Activated naive CD8-positive, alpha-beta T cell treated with anti-CD3 and anti-CD28 coated beads for 36 hours (primary cell): Measurements from ENCODE around the gene ZNF185. TPM values are rescaled to one million over a fixed set of nuclear protein-coding genes. Genes with fewer than 3 reads are reported as not detected.

ENCODE experiments used
- DNase-seq: peaks from one replicate; pipeline ENCODE4 v3.0.0; 2021
- H3K27ac Mint-ChIP-seq: one replicate; pipeline ENCODE4 v1.8.0; 2022; ENCODE audit warnings: mild to moderate bottlenecking, moderate library complexity, mixed read lengths
- H3K27me3 Mint-ChIP-seq: one replicate; pipeline ENCODE4 v1.8.0; 2022; ENCODE audit warnings: mild to moderate bottlenecking, mixed read lengths
- H3K36me3 Mint-ChIP-seq: one replicate; pipeline ENCODE4 v1.8.0; 2021; ENCODE audit warnings: mild to moderate bottlenecking, mixed read lengths
- H3K4me1 Mint-ChIP-seq: one replicate; pipeline ENCODE4 v1.8.0; 2021; ENCODE audit warnings: mixed read lengths
- H3K4me3 Mint-ChIP-seq: one replicate; pipeline ENCODE4 v1.8.0; 2022; ENCODE audit warnings: mild to moderate bottlenecking, moderate library complexity, mixed read lengths
- H3K9me3 Mint-ChIP-seq: one replicate; pipeline ENCODE4 v1.8.0; 2022; ENCODE audit warnings: mixed read lengths
- total RNA-seq, 2 experiments: library from RNA; stranded (reverse); gene quantifications; one replicate each; pipeline ENCODE4 v1.2.3, GENCODE V29; 2021

Gene ZNF185
- total RNA-seq: 1 to 10 TPM; 1.3 to 1.5 TPM

DNA sequence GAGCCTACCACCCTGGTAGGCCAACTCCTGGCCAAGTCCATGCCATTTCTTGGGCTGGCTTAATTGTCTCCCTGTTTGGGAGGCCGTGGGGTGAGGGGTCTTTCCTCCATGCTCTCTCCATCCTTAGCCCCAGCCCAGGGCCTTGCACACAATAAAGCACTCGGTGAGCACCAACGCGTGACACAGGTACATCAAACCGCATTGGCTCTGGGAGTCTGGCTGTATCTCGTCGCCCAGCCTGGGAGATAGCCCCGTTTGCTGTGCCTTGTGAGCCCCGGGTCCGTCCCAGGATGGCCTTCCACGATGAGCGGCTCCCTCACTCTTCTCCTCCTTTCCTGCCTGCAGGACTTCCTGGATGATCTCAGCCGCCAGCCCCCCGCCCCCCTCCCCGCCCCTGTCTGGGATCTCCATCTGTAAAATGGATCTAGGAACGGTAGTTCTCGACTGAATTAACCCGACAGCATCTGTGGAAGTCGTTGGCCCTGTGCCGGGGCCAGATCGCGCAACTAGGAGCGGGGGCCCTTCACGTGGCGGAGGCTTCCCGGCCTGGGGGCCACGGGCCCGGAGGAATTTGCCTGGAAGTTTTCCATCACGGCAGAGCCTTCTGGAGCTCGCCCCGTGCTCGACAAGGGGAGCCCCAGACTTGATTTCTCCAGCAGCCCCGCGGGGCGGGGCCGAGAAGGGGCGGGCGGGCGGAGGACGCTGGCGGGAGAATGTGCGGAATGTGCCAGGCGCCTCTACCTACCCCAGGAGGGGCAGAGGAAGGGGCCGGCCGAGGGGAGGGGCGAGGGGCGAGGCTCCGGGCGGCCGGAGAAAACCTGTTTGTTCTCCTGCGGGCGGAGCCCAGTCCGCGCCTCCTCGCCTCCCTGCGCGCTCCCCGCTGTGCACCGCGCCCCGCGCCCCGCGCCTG is at the start of gene ZNF185:
ZNF185 (plus strand) TSS at position 846 of the 910 bp plus-strand sequence. CDS start 16,423 bp downstream, outside the sequence.
- peaks cover 14% of the 10 kb centered on the region for H3K27me3 Mint-ChIP-seq
- DNase-seq: peak; percentile 8
- no peaks in the 10 kb centered on the region for H3K4me1 Mint-ChIP-seq
- H3K36me3 Mint-ChIP-seq: no peaks in the 10 kb centered on the region
- no peaks in the 10 kb centered on the region for H3K9me3 Mint-ChIP-seq
- no peak within 1 kb of the TSS for H3K27ac Mint-ChIP-seq
- no peak within 1 kb of the TSS for H3K4me3 Mint-ChIP-seq

DNA sequence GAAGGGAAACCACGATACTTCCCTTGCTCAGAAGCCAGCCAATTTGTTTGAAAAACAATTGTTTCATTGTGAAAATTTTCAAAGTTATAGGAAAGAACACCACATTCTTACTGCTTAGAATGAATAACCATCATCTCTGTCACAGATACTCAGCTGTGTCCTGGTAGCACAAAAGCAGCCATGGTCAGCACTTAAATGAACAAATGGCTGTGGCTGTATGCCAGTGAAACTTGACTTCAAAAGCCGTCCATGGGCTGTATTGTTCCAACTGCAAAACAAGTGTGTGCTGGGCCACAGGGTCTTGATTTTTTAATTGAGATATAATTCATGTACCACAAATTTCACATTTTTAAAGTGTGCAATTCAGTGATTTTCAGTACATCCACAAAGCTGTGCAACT is 47.4 kb upstream of the ZNF185 start:
- Mint-ChIP-seq H3K9me3 (no peaks in the 10 kb centered on the region), H3K4me3 (no peak overlapping the region), H3K36me3 (peaks cover 17% of the 10 kb centered on the region), H3K27ac (no peak overlapping the region), H3K27me3 (no peaks in the 10 kb centered on the region), H3K4me1 (no peaks in the 10 kb centered on the region)
- DNase-seq: no peak

DNA sequence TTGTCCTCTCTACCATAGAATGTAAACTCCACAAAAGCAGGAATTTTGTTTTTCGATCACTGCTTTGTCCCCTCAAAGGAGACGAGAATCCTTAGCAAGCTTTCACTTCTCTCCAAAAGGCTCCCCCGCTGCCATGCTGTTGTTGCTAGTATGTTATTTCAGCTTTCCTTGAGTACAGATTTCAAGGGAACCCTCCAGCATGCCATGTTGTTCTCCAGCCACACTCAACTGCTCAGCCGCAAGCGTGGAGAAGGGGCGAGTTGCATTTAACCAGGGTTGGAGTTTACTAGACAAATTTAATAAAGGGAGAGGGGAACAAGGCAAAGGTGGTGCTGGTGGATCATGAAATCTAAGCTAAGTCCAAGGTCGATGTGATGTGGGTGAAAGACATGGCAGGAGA is 43.9 kb upstream of the ZNF185 start:
- DNase-seq: no peak
- H3K27ac Mint-ChIP-seq: no peak overlapping the region
- peaks cover 17% of the 10 kb centered on the region for H3K36me3 Mint-ChIP-seq
- no peaks in the 10 kb centered on the region for H3K27me3 Mint-ChIP-seq
- H3K4me3 Mint-ChIP-seq: no peak overlapping the region
- no peaks in the 10 kb centered on the region for H3K4me1 Mint-ChIP-seq
- H3K9me3 Mint-ChIP-seq: no peaks in the 10 kb centered on the region

DNA sequence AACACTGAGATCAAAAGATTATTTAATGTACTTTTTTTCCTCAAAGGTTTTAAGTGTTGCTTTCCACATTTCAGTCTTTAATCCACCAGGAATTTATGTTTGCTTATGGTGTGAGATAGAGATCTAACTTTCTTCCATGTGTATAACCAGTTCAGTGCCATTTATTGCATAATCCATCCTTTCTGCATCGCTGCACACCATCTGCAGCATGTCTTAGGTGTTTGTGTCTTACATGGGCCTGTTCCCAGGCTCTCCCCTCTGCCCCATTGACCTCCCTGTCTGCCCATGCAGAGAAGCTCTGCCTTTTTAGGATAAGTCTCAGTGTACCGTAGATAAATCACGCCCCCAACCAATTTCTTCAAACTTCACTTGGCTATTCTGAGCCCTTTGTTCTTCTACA is 36.8 kb upstream of the ZNF185 start:
- Mint-ChIP-seq H3K27ac (no peak overlapping the region), H3K9me3 (no peaks in the 10 kb centered on the region), H3K27me3 (no peaks in the 10 kb centered on the region), H3K4me1 (no peaks in the 10 kb centered on the region), H3K36me3 (peaks cover 5% of the 10 kb centered on the region), H3K4me3 (no peak overlapping the region)
- DNase-seq: no peak

DNA sequence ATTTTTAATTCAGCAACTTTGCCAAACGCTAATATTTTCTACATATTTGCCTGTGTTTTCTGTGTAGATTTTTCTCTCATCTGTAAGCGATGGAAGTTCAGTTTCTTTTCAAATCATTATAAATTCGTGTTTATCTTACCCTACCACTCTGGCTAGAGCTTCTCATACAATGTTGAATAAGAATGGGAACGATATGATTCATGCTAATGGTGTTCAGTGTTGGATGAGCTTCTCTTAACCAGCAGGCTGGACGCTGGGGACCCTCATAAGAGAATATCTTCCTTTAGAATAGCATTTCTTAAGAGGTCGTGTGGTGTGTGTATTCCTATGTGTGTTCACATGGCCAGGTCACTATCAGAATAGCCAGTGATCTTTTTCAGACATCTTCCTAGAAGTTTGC is 36.0 kb upstream of the ZNF185 start:
- peaks cover 5% of the 10 kb centered on the region for H3K36me3 Mint-ChIP-seq
- no peaks in the 10 kb centered on the region for H3K9me3 Mint-ChIP-seq
- DNase-seq: no peak
- no peak overlapping the region for H3K27ac Mint-ChIP-seq
- H3K4me3 Mint-ChIP-seq: no peak overlapping the region
- H3K4me1 Mint-ChIP-seq: no peaks in the 10 kb centered on the region
- no peaks in the 10 kb centered on the region for H3K27me3 Mint-ChIP-seq

DNA sequence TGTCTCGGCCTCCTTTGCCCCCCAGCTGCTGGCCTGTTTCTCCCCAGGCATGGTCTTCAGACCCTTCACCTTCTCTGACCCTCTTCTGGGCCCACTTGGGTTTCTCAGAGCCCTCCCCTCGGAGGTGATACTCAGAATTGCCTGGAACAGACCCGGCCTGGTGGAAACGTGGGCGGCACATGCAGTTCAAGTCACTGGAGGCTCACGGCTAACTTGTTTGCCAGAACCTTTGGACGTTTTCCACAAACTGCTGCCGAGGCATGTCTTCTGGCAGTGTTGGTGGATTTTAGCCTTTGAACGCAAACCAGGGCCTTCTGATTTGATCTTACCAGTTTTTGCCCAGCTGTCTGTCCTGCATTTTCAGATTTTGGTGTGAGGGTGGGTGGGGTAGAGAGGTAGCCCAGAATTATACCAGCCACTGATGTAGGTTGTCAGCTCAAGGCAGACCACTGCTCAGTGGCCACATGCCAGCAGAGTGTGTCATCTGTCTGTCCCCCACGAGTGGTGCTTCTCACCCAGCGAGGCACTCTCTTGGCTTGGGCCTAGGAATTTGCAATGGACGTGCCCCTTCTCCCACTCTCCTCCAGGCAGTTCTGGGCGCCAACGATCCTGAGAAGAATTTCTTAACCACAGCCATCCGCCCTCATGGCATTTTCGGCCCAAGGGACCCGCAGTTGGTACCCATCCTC is 32.5 kb upstream of the ZNF185 start:
- H3K4me1 Mint-ChIP-seq: no peaks in the 10 kb centered on the region
- H3K4me3 Mint-ChIP-seq: no peak overlapping the region
- H3K27me3 Mint-ChIP-seq: no peaks in the 10 kb centered on the region
- H3K36me3 Mint-ChIP-seq: peaks cover 5% of the 10 kb centered on the region
- DNase-seq: no peak
- H3K9me3 Mint-ChIP-seq: no peaks in the 10 kb centered on the region
- H3K27ac Mint-ChIP-seq: no peak overlapping the region

DNA sequence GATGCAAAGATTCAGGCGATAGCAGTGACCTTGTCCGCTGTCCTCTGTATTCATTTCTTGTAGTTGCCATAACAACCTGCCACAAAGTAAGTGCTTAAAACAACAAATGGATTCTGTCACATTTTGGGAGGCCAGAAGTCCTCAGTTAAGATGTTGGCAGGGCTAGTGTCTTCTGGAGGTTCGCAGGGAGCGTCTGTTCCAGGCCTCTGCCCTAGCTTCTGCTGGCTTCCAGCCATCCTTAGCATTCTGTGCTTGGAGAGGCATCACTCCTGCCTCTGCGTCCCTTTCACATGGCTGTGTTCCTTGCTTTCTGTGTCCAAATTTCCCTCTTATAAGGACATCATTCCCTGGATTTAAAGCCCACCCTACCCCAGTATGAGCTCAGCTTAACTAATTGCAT is 31.5 kb upstream of the ZNF185 start:
- H3K27me3 Mint-ChIP-seq: no peaks in the 10 kb centered on the region

DNA sequence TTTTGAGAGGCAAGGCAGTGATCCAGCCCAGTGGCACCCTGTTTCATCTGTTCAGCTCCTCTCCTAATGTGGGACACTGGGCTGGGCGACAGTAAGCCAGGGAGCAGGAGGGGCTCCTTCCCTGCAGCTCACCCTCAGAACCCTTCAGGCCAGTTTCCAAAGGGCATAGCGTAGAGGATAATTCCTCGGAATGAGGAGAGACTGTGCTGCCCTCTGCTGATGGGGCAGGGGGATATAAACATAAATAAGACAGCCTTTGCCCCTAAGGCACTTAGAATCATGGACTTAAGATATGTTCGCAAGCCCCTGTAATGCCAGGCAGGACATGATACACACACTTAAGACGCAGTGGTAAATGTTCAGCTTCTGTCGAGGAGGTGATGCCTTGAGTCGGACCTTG is 27.9 kb upstream of the ZNF185 start:
- Mint-ChIP-seq H3K27me3 (no peaks in the 10 kb centered on the region), H3K9me3 (peaks cover 2% of the 10 kb centered on the region), H3K27ac (no peak overlapping the region), H3K36me3 (peaks cover 10% of the 10 kb centered on the region), H3K4me1 (peaks cover 4% of the 10 kb centered on the region), H3K4me3 (no peak overlapping the region)
- DNase-seq: no peak

More for the DNA sequence above, 31.5 kb upstream of the ZNF185 start:
- no peak overlapping the region for H3K4me3 Mint-ChIP-seq
- H3K36me3 Mint-ChIP-seq: peaks cover 4% of the 10 kb centered on the region
- no peak overlapping the region for H3K27ac Mint-ChIP-seq
- no peaks in the 10 kb centered on the region for H3K4me1 Mint-ChIP-seq
- H3K9me3 Mint-ChIP-seq: no peaks in the 10 kb centered on the region
- DNase-seq: no peak

DNA sequence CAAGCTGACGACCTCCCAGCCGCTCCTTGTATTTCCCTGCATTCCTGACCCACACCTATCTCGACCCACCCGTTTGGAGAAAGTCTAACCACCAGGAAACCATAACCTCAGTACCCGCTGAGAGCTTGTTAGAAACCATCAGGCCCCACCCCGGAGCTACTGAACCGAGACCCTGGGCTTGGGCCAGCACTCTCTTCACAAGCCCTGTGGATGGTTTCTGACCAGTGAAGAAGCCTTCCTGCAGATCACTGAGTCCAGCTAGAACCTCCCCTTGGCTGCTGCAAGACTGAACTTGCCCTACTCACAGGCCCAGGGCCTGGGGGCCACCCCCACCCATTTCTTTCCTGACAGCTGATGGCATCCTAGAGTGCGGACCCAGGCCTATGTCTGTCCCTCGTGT is 26.6 kb upstream of the ZNF185 start:
- Mint-ChIP-seq H3K27me3 (no peaks in the 10 kb centered on the region), H3K36me3 (peaks cover 10% of the 10 kb centered on the region), H3K4me3 (no peak overlapping the region), H3K27ac (no peak overlapping the region), H3K9me3 (peaks cover 2% of the 10 kb centered on the region), H3K4me1 (peaks cover 4% of the 10 kb centered on the region)
- no peak for DNase-seq

DNA sequence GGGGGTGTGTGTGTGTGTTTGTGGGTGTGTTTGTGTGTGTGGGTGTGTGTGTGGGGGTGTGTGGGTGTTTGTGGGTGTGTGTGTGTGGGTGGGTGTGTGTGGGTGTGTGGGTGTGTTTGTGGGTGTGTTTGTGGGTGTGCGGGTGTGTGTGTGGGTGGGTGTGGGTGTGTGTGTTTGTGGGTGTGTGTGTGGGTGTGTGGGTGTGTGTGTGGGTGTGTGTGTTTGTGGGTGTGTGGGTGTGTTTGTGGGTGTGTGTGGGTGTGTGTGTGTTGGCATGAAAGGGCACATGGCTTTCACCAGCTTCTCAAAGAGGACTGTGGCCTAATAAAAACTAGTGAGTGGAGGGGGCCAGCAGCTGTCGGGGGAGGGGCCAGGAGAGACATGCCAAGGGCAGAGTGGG is 25.3 kb upstream of the ZNF185 start:
- no peaks in the 10 kb centered on the region for H3K27me3 Mint-ChIP-seq
- no peak for DNase-seq
- peaks cover 10% of the 10 kb centered on the region for H3K36me3 Mint-ChIP-seq
- peaks cover 2% of the 10 kb centered on the region for H3K9me3 Mint-ChIP-seq
- H3K27ac Mint-ChIP-seq: no peak overlapping the region
- H3K4me1 Mint-ChIP-seq: peaks cover 4% of the 10 kb centered on the region
- no peak overlapping the region for H3K4me3 Mint-ChIP-seq

DNA sequence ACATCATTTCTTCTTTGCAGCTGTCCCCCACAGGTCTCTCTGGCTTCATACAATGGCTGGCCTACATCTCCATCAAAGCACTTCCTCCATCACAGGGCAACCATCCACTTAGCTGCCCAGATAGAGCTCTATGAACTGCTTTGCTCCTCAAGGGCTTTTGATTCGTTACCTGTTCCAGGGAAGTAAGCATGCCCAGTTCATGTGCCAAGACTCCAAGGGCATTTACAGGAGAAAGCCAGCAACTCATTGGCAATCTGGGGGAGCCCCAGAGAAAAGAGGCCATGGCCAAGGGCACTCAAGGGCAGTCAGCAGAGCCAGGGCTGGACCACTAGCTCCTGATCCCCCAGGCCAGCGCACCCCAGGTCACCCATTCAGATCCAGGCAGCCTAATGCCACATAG is 24.5 kb upstream of the ZNF185 start:
- no peak for DNase-seq
- Mint-ChIP-seq H3K9me3 (peaks cover 2% of the 10 kb centered on the region), H3K27me3 (no peaks in the 10 kb centered on the region), H3K36me3 (peaks cover 10% of the 10 kb centered on the region), H3K27ac (no peak overlapping the region), H3K4me3 (no peak overlapping the region), H3K4me1 (peaks cover 4% of the 10 kb centered on the region)

DNA sequence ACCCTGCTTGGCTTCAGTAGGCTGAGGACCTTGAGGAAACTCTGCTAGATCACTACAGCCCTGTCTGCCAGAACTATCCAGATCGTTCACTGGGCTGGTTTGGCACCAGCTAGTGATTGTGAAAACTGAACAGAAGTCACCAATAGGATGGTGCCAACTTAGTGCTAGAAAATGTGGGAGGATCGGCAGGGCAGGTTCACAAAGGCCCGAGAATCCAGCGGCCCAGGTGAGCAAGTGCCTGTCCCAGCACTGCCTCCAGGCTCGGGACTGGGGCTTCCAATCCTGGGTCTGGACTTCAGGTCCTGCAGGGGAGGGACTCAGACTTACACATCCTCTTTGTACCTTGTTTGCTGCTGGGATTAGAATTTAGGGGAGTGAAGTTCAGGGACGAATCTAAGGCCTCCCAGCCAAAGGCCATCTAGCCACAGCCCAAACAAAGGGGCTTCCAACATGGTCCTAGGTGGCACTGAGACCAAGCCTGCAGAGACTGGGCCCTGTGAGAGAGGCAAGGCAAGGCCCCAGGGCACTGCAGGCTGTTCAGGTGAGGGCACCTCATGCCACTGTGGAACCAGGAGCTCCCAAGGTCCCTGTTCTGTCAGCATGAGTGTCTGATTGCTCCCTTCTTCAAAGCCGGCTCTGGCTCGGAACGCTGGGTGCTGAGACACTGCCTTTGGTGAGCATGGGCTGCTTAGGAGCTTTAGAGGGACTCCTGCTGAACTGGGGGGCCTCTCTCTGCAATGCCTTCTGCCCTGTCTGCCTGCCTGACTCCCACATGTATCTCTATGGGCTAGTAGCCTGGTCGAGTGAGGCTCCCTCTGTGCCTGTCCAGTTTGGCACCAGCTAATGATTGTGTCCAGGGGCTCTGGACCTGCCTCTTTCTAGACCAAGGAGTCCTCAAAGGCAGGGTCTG is 20.7 kb upstream of the ZNF185 start:
- H3K4me1 Mint-ChIP-seq: no peaks in the 10 kb centered on the region
- no peak for DNase-seq
- H3K9me3 Mint-ChIP-seq: no peaks in the 10 kb centered on the region
- peaks cover 6% of the 10 kb centered on the region for H3K36me3 Mint-ChIP-seq
- no peaks in the 10 kb centered on the region for H3K27me3 Mint-ChIP-seq
- H3K4me3 Mint-ChIP-seq: no peak overlapping the region
- no peak overlapping the region for H3K27ac Mint-ChIP-seq

DNA sequence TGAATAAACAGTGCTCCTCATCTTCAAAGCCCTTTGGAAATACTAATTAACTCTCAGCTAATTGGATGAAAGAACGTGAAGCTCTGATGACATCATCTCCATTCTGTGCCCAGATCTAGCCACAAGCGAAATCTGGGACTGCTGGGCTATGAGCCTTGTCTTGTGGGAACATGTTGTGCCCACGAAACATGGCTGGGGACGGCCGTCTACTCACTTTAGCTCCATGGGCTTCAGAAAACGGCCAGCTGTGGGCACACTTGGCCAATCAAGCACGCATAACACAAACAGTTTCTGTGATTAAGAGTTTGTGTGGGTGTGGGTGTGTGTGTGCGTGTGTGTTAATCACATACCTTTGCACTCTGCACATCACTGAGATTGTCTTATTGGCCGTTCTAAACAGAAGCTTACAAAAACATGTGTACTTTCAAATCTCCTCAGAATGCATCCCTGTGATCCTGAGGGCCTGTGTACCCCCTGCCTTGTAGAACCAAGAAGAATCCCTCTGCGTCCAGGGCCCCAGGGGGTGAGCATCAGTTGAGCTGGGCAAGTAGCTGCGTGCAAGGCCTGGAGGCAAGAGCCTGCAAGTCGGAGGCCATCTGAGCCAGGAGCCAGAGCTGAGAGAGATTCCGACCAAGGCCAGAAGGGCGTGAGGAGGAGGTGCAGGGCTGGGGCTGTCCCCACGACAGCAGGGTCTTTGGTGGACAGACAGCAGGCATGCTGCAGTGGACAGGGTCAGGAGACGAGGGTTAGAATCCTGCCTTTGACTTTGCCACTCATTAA is 18.7 kb upstream of the ZNF185 start:
- Mint-ChIP-seq H3K9me3 (no peaks in the 10 kb centered on the region), H3K4me3 (no peak overlapping the region), H3K27me3 (peaks cover 1% of the 10 kb centered on the region), H3K4me1 (no peaks in the 10 kb centered on the region), H3K36me3 (no peaks in the 10 kb centered on the region), H3K27ac (no peak overlapping the region)
- DNase-seq: no peak

DNA sequence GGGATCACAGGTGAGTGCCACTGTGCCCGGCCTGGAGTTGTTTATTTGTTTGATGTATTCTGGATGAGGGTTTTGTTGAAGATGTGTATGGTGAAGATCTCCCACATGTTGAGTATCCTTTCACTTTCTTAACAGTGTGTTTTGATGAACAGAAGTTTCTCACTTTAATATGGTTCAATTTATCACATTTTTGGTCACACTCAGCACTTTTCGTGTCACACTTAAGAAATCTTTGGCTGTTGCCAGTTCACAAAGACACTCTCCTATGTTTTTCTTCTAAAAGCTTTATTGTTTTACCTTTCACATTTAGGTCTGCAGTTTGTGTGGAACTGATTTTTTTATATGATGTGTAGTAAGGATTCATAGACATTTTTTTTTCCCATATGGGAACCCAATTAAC is 16.6 kb upstream of the ZNF185 start:
- no peaks in the 10 kb centered on the region for H3K4me1 Mint-ChIP-seq
- H3K9me3 Mint-ChIP-seq: no peaks in the 10 kb centered on the region
- H3K27ac Mint-ChIP-seq: no peak overlapping the region
- DNase-seq: no peak
- peaks cover 3% of the 10 kb centered on the region for H3K27me3 Mint-ChIP-seq
- no peaks in the 10 kb centered on the region for H3K36me3 Mint-ChIP-seq
- H3K4me3 Mint-ChIP-seq: no peak overlapping the region
